A673 (cell line): ENCODE measurements around the gene PGAP1. TPM values are rescaled to one million over a fixed set of nuclear protein-coding genes. Genes with fewer than 3 reads are reported as not detected.
A peak's percentile ranks its signal among the peaks of the same experiment; 100 is the strongest.

Source experiments
- BruUV-seq: library from RNA; stranded (reverse); fragments of 400-500 nt; replicated peaks from 2 replicates; lab custom pipeline; 2021; lab: Mats Ljungman, UMichigan
- CTCF ChIA-PET: fragments of 300-600 bp; sonication (Branson Sonifier 250); formaldehyde crosslinking; loops from one replicate; lab custom pipeline; 2022; ENCODE audit warnings: antibody characterized with exemption; lab: Charles Lee
- POLR2A ChIA-PET: fragments of 300-600 bp; sonication (Branson Sonifier 250); formaldehyde crosslinking; loops from one replicate; lab custom pipeline; 2022; ENCODE audit warnings: antibody characterized with exemption; ENCODE audit not compliant: low non-redundant PET; lab: Charles Lee
- DNase-seq: peaks from one replicate; pipeline ENCODE4 v3.0.0-alpha.2; 2015; ENCODE audit warnings: low spot score
- H3K27ac ChIP-seq: fragments of 200-600 bp; sonication (generic); 2 replicates; pipeline ENCODE4 v1.5.1; 2016; ENCODE audit warnings: mixed run types, low read depth, mild to moderate bottlenecking, mixed read lengths, antibody characterized with exemption, low read length; ENCODE audit not compliant: poor library complexity, severe bottlenecking
- H3K27me3 ChIP-seq: fragments of 200-600 bp; sonication (generic); replicated peaks from 2 replicates; pipeline ENCODE4 v1.6.1; 2017; ENCODE audit warnings: mixed run types, low read depth, mild to moderate bottlenecking, mixed read lengths, antibody characterized with exemption, low read length; ENCODE audit not compliant: insufficient read depth, poor library complexity
- H3K36me3 ChIP-seq: fragments of 200-600 bp; sonication (generic); 2 replicates; pipeline ENCODE4 v1.6.1; 2016; ENCODE audit warnings: mixed run types, mild to moderate bottlenecking, mixed read lengths, antibody characterized with exemption, low read length; ENCODE audit not compliant: insufficient read depth, poor library complexity, severe bottlenecking
- H3K4me1 ChIP-seq: fragments of 200-600 bp; sonication (generic); 2 replicates; pipeline ENCODE4 v1.6.1; 2017; ENCODE audit warnings: mixed run types, mild to moderate bottlenecking, mixed read lengths, antibody characterized with exemption, low read length; ENCODE audit not compliant: insufficient read depth, poor library complexity, severe bottlenecking
- H3K4me3 ChIP-seq: fragments of 200-600 bp; sonication (generic); 2 replicates; pipeline ENCODE4 v1.5.1; 2016; ENCODE audit warnings: low read depth, mixed run types, mild to moderate bottlenecking, mixed read lengths, low read length; ENCODE audit not compliant: poor library complexity, severe bottlenecking
- H3K9me3 ChIP-seq: fragments of 200-600 bp; sonication (generic); 2 replicates; pipeline ENCODE4 v1.6.1; 2016; ENCODE audit warnings: mixed run types, low read depth, mild to moderate bottlenecking, mixed read lengths, antibody characterized with exemption, low read length; ENCODE audit not compliant: poor library complexity, severe bottlenecking
- CTCF ChIP-seq: fragments of 300-800, 200-600 bp; sonication (generic); conservative IDR thresholded peaks from 2 replicates; pipeline ENCODE4 v1.5.1; 2017; ENCODE audit warnings: low read depth, mild to moderate bottlenecking, antibody characterized with exemption, low read length, moderate library complexity, mixed read lengths
- EZH2 ChIP-seq: fragments of 200-600 bp; sonication (generic); IDR thresholded peaks from 2 replicates; pipeline ENCODE4 v1.6.1; 2017; ENCODE audit warnings: borderline replicate concordance, low read depth, mild to moderate bottlenecking, mixed read lengths, antibody characterized with exemption, low read length; ENCODE audit not compliant: poor library complexity, severe bottlenecking
- intact Hi-C: fragments of 100-400 bp; cut with micrococcal nuclease; formaldehyde crosslinking; loops from one replicate; pipeline ENCODE4 v1.10.0; 2022; ENCODE audit not compliant: unreplicated experiment
- total RNA-seq: library from RNA; stranded (reverse); gene quantifications from 2 replicates; pipeline ENCODE4 v1.2.3, GENCODE V29; 2021

Gene PGAP1
- total RNA-seq, 1 experiment from 2014 or later, result 40.4 TPM

- peaks cover 4% of the 10 kb centered on the region for H3K9me3 ChIP-seq
- no peak for TF ChIP-seq EZH2
- no peak for TF ChIP-seq CTCF
- no peaks in the 10 kb centered on the region for H3K27me3 ChIP-seq
- H3K4me1 ChIP-seq, result peaks cover 10% of the 10 kb centered on the region
- CTCF ChIA-PET, result no interaction called here
- DNase-seq, result no peak
- intact Hi-C loops, result loop anchor here (5.0 to 10.0 kb wide), 2 partner anchors 310 to 523 kb away; no protein-coding TSS in a partner anchor
- H3K36me3 ChIP-seq, result peaks cover 3% of the 10 kb centered on the region
- no peak overlapping the region for H3K4me3 ChIP-seq
- POLR2A ChIA-PET, result interaction anchor here (0.5 kb wide), 1 partner anchor 451 kb away, joined by 10 read pairs; no protein-coding TSS in a partner anchor
- BruUV-seq, result no TSS peak
- H3K27ac ChIP-seq, result no peak overlapping the region
Observed at GRCh38 chr2:196854629-196855028, 71.9 kb downstream of the PGAP1 start.

GRCh38 chr2:196853301-196854087 is 73.0 kb downstream of the PGAP1 start:
- BruUV-seq, result no TSS peak
- ChIA-PET POLR2A (no interaction called here), CTCF (interaction anchor here (0.6 kb wide), 1 partner anchor 299 kb away, joined by 3 read pairs; no protein-coding TSS in a partner anchor)
- TF ChIP-seq CTCF (no peak), EZH2 (no peak)
- H3K9me3 ChIP-seq, result no peaks in the 10 kb centered on the region
- H3K4me3 ChIP-seq, result no peak overlapping the region
- no peaks in the 10 kb centered on the region for H3K27me3 ChIP-seq
- peaks cover 10% of the 10 kb centered on the region for H3K4me1 ChIP-seq
- no peak overlapping the region for H3K27ac ChIP-seq
- intact Hi-C loops, result loop anchor here (5.0 to 10.0 kb wide), 2 partner anchors 311 to 524 kb away; no protein-coding TSS in a partner anchor
- peak; percentile 40 for DNase-seq
- H3K36me3 ChIP-seq, result no peaks in the 10 kb centered on the region

GRCh38 chr2:196851088-196851487 is 75.4 kb downstream of the PGAP1 start:
- DNase-seq, result no peak
- no peaks in the 10 kb centered on the region for H3K9me3 ChIP-seq
- no peak overlapping the region for H3K4me3 ChIP-seq
- H3K4me1 ChIP-seq, result peaks cover 18% of the 10 kb centered on the region
- ChIA-PET CTCF (no interaction called here), POLR2A (no interaction called here)
- H3K27ac ChIP-seq, result no peak overlapping the region
- peaks cover 12% of the 10 kb centered on the region for H3K36me3 ChIP-seq
- no peaks in the 10 kb centered on the region for H3K27me3 ChIP-seq
- intact Hi-C loops, result loop anchor here (5.0 to 10.0 kb wide), 2 partner anchors 314 to 526 kb away; no protein-coding TSS in a partner anchor
- no TSS peak for BruUV-seq
- TF ChIP-seq EZH2, result no peak
- no peak for TF ChIP-seq CTCF
